Measurements from ENCODE around the gene DRG2. TPM values are rescaled to one million over a fixed set of nuclear protein-coding genes. Genes with fewer than 3 reads are reported as not detected.

Gene DRG2
- total and polyA plus RNA-seq, 2 of the 4 experiments (the other 2 are of a cell fraction): 43.6 to 45.1 TPM

- DNase-seq (peak; percentile 11), ATAC-seq (ENCODE audit: low read depth) (peak; percentile 29; the same call in 1 of the 2 replicates)
- no peak overlapping the region for H2BK20ac ChIP-seq (ENCODE audit: low read depth, low read length)
- no peak overlapping the region for H3K27ac ChIP-seq (ENCODE audit: insufficient read depth, low read length)
- no peak overlapping the region for H4K91ac ChIP-seq (ENCODE audit: insufficient read depth, low read depth, low read length)
- no peak overlapping the region for H4K8ac ChIP-seq (ENCODE audit: low read depth in 2 of 2, low read length in 2 of 2)
- H3K14ac ChIP-seq (replicated peaks; ENCODE audit: low read depth, low read length): no peak overlapping the region
- no peaks in the 10 kb centered on the region for H3K36me3 ChIP-seq (ENCODE audit: control insufficient read depth, insufficient read depth, low read length)
- peaks cover 8% of the 10 kb centered on the region; the same call in 1 of the 2 replicates for H3K4me1 ChIP-seq (ENCODE audit: control insufficient read depth, insufficient read depth, low read length)
- intact Hi-C loops (cut with micrococcal nuclease): no loop called here
- no peak overlapping the region; the same call in 1 of the 2 replicates for H3K18ac ChIP-seq (ENCODE audit: low read depth, low read length)
- no peak overlapping the region for H3K4ac ChIP-seq (ENCODE audit: low read depth, low read length)
- no peak overlapping the region for H2BK5ac ChIP-seq (ENCODE audit: low read depth, low read length, poor library complexity, severe bottlenecking)
- H2AFZ ChIP-seq (replicated peaks; ENCODE audit: low read length, poor library complexity): no peak overlapping the region
- peaks cover 5% of the 10 kb centered on the region; the same call in 1 of the 2 replicates for H3K27me3 ChIP-seq (ENCODE audit: control insufficient read depth, insufficient read depth, low read length)
- H3K4me3 ChIP-seq (ENCODE audit: insufficient read depth, low read depth, low read length): no peak overlapping the region
- POLR2A ChIA-PET (ENCODE audit: unreplicated experiment): no interaction called here
- CTCF ChIA-PET: interaction anchor here (0.6 kb wide), 1 partner anchor 83 kb away, joined by 8 read pairs; no protein-coding TSS in a partner anchor
- no peak overlapping the region for H2BK120ac ChIP-seq (ENCODE audit: low read depth, low read length)
- no peak overlapping the region for H2AK9ac ChIP-seq (replicated peaks; ENCODE audit: low read depth, low read length, poor library complexity)
- H3K79me1 ChIP-seq (ENCODE audit: low read depth in 1 of 2, low read length in 2 of 2): no peaks in the 10 kb centered on the region
- H2AK5ac ChIP-seq (ENCODE audit: low read depth, low read length): no peak overlapping the region
- TF ChIP-seq ELK1 (IDR thresholded peaks at IDR 0.05; ENCODE audit: borderline replicate concordance, low read depth, low read length) (no peak), CEBPB (IDR thresholded peaks at IDR 0.05; ENCODE audit: low read depth, low read length) (peak; percentile 77)
- peaks cover 8% of the 10 kb centered on the region for H3K9me3 ChIP-seq (ENCODE audit: control insufficient read depth, insufficient read depth, low read length)
- no peaks in the 10 kb centered on the region for H3K9me1 ChIP-seq (ENCODE audit: insufficient read depth, low read length)
- H4K20me1 ChIP-seq (ENCODE audit: insufficient read depth, low read length): no peaks in the 10 kb centered on the region
- BruUV-seq (replicated peaks): no TSS peak
- WGBS, 2 experiments (ENCODE audit: extremely low coverage in 2 of 2, insufficient read length in 1 of 2): no CpG with 5 or more reads among the region's 11 CpGs
- H3K23ac ChIP-seq (ENCODE audit: low read depth, low read length): no peak overlapping the region; the same call in 1 of the 2 replicates
- no peak overlapping the region for H3K56ac ChIP-seq (ENCODE audit: extremely low read depth, insufficient read depth, low read length)
- H2BK15ac ChIP-seq (ENCODE audit: low read depth, low read length): no peak overlapping the region
- dilution Hi-C loops (cut with HindIII; ENCODE audit: low sequenced_read_pairs, unreplicated experiment): no loop called here
- no peak overlapping the region for H3K9ac ChIP-seq (ENCODE audit: low read depth, low read length)
- in situ Hi-C loops (cut with MboI; ENCODE audit: low sequenced_read_pairs): no loop called here
- H3K4me2 ChIP-seq (ENCODE audit: low read depth, low read length): no peak overlapping the region; the same call in 1 of the 2 replicates
- H4K5ac ChIP-seq (ENCODE audit: low read depth, low read length): no peak overlapping the region
Observed at GRCh38 chr17:18124345-18125126, 36.8 kb downstream of the DRG2 start.

Data from IMR-90 (cell line).